Measurements from ENCODE around the gene PTPRN2.

GRCh38 chr7:158008267-158008666, 579.4 kb downstream of the PTPRN2 start:
- TF ChIP-seq XRCC5 (IDR thresholded peaks at IDR 0.05; ENCODE audit: low read depth, low read length) (no peak), CTCF (IDR thresholded peaks at IDR 0.05 in 2 of 3, conservative IDR thresholded peaks at IDR 0.05 in 1 of 3; ENCODE audit: insufficient read depth in 2 of 3, low read depth in 1 of 3, low read length in 3 of 3) (no peak), ZBTB40 (IDR thresholded peaks at IDR 0.05) (no peak), ZBTB40 (CRISPR knock-in tag; IDR thresholded peaks at IDR 0.05) (no peak), ZFX (CRISPR knock-in tag; IDR thresholded peaks at IDR 0.05) (no peak), CREM (IDR thresholded peaks at IDR 0.05; ENCODE audit: low read depth) (no peak), ELF4 (CRISPR knock-in tag; IDR thresholded peaks at IDR 0.05) (no peak), POLR2A (conservative IDR thresholded peaks at IDR 0.05) (no peak), RFX5 (IDR thresholded peaks at IDR 0.05; ENCODE audit: low read depth, low read length) (no peak), EP300 (IDR thresholded peaks at IDR 0.05; ENCODE audit: low read length) (no peak)
